ENCODE results near the gene DPF1.

DPF1 gene

GRCh38 chr19:38250428-38250820 is 26.4 kb upstream of the DPF1 start:
- no peak for DNase-seq (ENCODE audit: low spot score)
- TF ChIP-seq CTCF (IDR thresholded peaks at IDR 0.05; ENCODE audit: borderline replicate concordance, control extremely low read depth, extremely low read depth, insufficient read depth, missing control alignments): no peak
- in situ Hi-C loops (cut with MboI; ENCODE audit: low sequenced_read_pairs, unreplicated experiment): no loop called here

DNA sequence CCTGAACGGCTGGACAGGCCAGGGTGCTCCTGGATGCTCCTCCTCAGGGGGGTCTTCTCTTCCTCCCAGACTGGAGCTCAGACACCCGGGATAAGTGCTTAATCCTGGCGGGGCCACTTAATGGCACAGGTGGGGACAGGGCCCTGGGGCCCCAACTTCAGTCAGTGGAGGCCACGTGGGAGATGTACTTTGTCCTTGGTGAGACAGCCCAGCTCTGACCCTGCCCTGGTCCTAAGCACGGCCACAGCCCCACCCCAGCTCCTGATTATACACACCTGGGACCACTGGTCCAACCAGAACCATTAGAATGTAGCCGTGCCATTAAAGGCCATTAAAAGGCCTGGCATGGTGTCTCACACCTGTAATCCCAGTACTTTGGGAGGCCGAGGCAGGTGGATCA is 24.4 kb upstream of the DPF1 start:
- TF ChIP-seq CTCF (IDR thresholded peaks at IDR 0.05; ENCODE audit: borderline replicate concordance, control extremely low read depth, extremely low read depth, insufficient read depth, missing control alignments): no peak
- in situ Hi-C loops (cut with MboI; ENCODE audit: low sequenced_read_pairs, unreplicated experiment): no loop called here
- no peak for DNase-seq (ENCODE audit: low spot score)

DNA sequence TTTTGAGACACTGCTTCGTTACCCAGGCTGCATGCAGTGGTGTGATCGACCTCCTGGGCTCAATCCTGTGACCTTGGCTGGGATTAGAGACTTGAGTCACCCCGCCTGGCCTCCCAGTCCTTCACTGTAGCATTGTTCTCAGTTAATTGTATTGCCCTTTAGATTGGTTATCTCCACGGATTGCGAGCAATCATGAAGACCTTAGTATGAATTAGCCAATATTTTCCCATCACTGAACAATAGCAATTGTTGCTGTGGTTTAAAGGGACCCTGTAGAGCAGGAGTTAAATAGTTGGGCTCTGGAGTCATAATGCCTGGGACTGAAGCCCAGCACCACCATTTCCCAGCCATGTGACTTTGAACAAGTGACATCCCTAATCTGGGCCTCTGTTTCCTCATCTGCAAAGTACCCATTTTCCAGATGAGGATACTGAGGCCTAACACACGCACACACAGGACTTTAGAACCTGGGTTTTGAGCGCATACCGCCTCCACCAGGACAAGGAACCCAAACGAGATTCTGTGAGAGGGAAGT is 23.8 kb upstream of the DPF1 start:
- TF ChIP-seq CTCF (IDR thresholded peaks at IDR 0.05; ENCODE audit: borderline replicate concordance, control extremely low read depth, extremely low read depth, insufficient read depth, missing control alignments): no peak
- no peak for DNase-seq (ENCODE audit: low spot score)
- in situ Hi-C loops (cut with MboI; ENCODE audit: low sequenced_read_pairs, unreplicated experiment): no loop called here

DNA sequence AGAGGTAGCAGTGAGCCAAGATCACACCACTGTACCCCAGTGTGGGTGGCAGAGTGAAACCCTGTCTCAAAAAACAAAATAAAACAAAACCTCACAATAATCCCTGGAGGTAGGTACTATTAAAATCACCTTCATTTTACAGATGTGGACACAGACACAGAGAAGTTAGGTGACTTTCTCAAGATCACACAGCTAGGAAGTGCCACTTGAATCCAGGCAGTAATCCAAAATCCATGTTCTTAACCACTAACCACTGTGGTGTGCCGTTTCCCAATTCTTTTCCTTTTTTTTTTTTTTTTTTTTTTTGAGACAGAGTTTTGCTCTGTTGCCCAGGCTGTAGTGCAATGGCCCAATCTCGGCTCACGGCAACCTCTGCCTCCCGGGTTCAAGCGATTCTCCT is 23.1 kb upstream of the DPF1 start:
- DNase-seq (ENCODE audit: low spot score): no peak

DNA sequence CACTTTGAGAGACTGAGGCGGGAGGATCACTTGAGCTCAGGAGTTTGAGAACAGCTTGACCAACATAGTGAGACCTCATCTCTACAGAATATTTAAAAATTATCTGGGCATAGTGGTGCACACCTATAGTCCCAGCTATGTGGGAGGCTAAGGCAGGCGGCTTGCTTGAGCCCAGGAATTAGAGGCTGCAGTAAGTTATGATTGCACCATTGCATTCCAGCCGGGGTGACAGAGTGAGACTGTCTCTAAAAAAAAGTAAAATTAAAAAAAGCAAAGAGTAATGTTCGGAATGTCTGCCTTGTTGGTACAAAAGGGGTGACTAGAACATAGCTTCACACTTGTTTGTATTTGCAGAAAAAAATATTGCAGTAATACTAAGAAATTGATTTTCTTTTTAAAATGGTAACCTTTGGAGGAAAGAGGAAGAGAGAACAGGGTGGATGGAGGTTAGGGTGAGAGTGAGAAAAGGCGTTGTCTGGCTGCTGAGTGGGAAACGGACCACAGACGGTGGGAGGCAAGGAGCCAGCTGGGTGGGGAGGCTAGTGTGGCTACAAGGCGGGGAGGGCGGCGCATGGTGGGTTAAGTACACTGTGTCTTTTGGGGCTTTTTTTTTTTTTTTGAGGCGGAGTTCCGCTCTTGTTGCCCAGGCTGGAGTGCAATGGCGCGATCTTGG is 21.9 kb upstream of the DPF1 start:
- DNase-seq (ENCODE audit: low spot score): no peak
- in situ Hi-C loops (cut with MboI; ENCODE audit: low sequenced_read_pairs, unreplicated experiment): no loop called here
- TF ChIP-seq CTCF (IDR thresholded peaks at IDR 0.05; ENCODE audit: borderline replicate concordance, control extremely low read depth, extremely low read depth, insufficient read depth, missing control alignments): no peak

More for the DNA sequence above, 23.1 kb upstream of the DPF1 start:
- no peak for TF ChIP-seq CTCF (IDR thresholded peaks at IDR 0.05; ENCODE audit: borderline replicate concordance, control extremely low read depth, extremely low read depth, insufficient read depth, missing control alignments)
- in situ Hi-C loops (cut with MboI; ENCODE audit: low sequenced_read_pairs, unreplicated experiment): no loop called here

GRCh38 chr19:38243279-38243673 is 19.3 kb upstream of the DPF1 start:
- no peak for TF ChIP-seq CTCF (IDR thresholded peaks at IDR 0.05; ENCODE audit: borderline replicate concordance, control extremely low read depth, extremely low read depth, insufficient read depth, missing control alignments)
- in situ Hi-C loops (cut with MboI; ENCODE audit: low sequenced_read_pairs, unreplicated experiment): no loop called here
- no peak for DNase-seq (ENCODE audit: low spot score)
